Left renal pelvis (tissue), 4 donors: ENCODE data around the gene EIPR1. TPM values are rescaled to one million over a fixed set of nuclear protein-coding genes. Genes with fewer than 3 reads are reported as not detected.

Source experiments
- DNase-seq, 4 donors: peaks; one replicate each; pipeline ENCODE4 v3.0.0-alpha.2; 2013; ENCODE audit warnings: low read depth in 4 of 4, low spot score in 3 of 4
- polyA plus RNA-seq, 4 donors: library from polyadenylated mRNA; unstranded; fragments of 120-200 nt; gene quantifications; one replicate each; pipeline ENCODE4 v1.2.1, GENCODE V29; 2013; ENCODE audit not compliant: insufficient read length in 4 of 4

EIPR1 gene
- polyA plus RNA-seq, 4 donors: 16.8 to 27.5 (median 22.7) TPM

DNA sequence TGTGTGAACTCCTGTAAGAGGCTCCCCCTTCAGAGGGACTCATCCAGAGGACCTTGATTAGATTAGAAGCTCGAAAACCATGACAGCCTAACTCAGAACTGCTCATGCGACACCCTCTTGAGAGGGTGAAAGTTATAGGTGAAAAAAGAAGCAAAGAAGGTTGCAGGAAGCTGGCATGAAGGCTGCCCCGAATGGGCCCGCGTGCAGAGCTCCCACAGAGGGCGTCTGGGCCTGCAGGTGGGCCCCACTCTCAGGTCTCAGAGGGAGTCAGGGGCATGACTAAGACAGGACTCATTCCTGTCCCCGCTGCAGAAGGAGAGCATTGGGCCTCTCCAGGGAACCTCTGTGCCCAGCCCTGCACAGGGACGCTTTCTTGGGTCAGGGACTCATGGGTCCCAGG lies 235.4 kb downstream of the EIPR1 start:
- DNase-seq: no peak

DNA sequence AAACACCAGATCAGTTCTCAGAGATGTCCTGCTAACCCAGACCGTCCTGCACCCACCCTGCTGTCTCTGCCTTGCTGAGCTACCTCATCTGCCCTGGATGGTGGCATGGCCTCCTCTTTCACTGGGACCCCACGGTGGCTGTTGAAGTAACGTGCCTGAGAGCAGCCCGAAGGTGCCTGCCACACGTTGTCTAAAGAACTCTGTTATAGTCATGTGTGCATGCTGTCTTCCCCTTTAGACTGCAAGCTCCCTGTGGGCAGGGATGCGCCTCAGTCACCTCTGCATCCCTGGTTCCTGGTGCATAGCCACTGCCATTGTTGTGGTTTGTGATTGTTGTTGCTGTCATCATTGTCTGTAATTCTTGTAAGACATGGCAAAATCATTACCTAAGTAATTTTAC lies 235.9 kb downstream of the EIPR1 start:
- DNase-seq: no peak

DNA sequence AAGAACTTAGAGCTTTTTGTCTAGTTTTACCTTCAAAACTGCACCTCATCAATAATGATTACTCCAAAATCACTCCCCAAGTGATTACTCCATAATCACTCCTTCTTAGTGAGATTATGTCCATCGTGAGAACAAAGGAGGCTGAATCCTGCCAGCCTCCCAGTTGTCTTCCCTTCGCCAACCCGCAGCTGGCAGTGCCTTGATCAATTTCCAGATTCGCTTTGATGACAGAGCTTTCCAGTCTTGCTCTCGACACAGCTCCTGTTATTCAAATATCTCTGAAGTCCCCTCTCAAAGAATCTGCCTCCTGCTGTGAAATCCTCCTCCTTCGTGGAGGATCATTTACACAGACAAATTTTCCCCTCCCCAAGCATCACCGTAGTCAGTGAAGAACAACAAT lies 237.7 kb downstream of the EIPR1 start:
- no peak for DNase-seq

Other genes starting within 250 kb of the EIPR1 start
- 10 to 100 TPM; 56.7 to 98.6 (median 75.9) TPM for gene TRAPPC12, start 1.9 kb upstream of the EIPR1 start, polyA plus RNA-seq
- gene ADI1, start 141.7 kb upstream of the EIPR1 start, polyA plus RNA-seq: 10 to 100 TPM; 66.6 to 73.5 (median 71.4) TPM
- gene RNASEH1, start 180.5 kb upstream of the EIPR1 start, polyA plus RNA-seq: 10 to 100 TPM; 15.1 to 19.5 (median 17.4) TPM
- gene RPS7, start 197.4 kb upstream of the EIPR1 start, polyA plus RNA-seq: 1,000 to 10,000 TPM; 1,247 to 1,818 (median 1,585) TPM
- 1 to 10 TPM in 3 of 4 donors, under 1 TPM in 1; 0.72 to 3.1 (median 1.5) TPM for gene COLEC11, start 217.3 kb upstream of the EIPR1 start, polyA plus RNA-seq